22Rv1 (cell line): ENCODE results near the gene HS6ST2.

Source experiments
- CTCF ChIP-seq: fragments of 450-650 bp; IDR thresholded peaks from 2 replicates; pipeline ENCODE4 v1.5.1; 2017; ENCODE audit warnings: mild to moderate bottlenecking
- ZFX ChIP-seq: fragments of 450-650 bp; IDR thresholded peaks from 2 replicates; pipeline ENCODE4 v1.6.1; 2017; ENCODE audit warnings: antibody characterized with exemption, borderline replicate concordance

GRCh38 chrX:132594999-132595398 lies 363.4 kb downstream of the HS6ST2 start:
- no peak for TF ChIP-seq CTCF
- TF ChIP-seq ZFX: no peak
